Upper lobe of left lung (tissue), 6 donors: ENCODE measurements around the gene TBC1D4. TPM values are rescaled to one million over a fixed set of nuclear protein-coding genes. Genes with fewer than 3 reads are reported as not detected.
"Not testable (repeated sequence)": the region's sequence is repeated elsewhere in the genome, so short reads cannot be mapped to it uniquely, and the experiment has no call there.

Experiments
- ATAC-seq, 2 donors: fragments of 200-7000 bp; cut with Tn5 transposase; one replicate each; pipeline ENCODE4 v1.9.1; 2022; ENCODE audit warnings: mild to moderate bottlenecking in 2 of 2, moderate library complexity in 2 of 2; ENCODE audit not compliant: low FRiP score in 2 of 2
- DNase-seq, 2 donors: peaks; one replicate each; pipeline ENCODE4 v3.0.0-alpha.2; 2019 to 2020
- H3K27ac ChIP-seq, 4 donors: fragments of 200-600 bp; sonication (generic); one replicate each; pipeline ENCODE4 v1.5.1; 2016 to 2019
- H3K27me3 ChIP-seq, 4 donors: fragments of 200-600 bp; sonication (generic); one replicate each; pipeline ENCODE4 v1.5.1; 2017 to 2019
- H3K36me3 ChIP-seq, 4 donors: fragments of 200-600 bp; sonication (generic); one replicate each; pipeline ENCODE4 v1.5.1; 2016 to 2019
- H3K4me1 ChIP-seq, 4 donors: fragments of 200-600 bp; sonication (generic); one replicate each; pipeline ENCODE4 v1.5.1; 2018 to 2019
- H3K4me3 ChIP-seq, 4 donors: fragments of 200-600 bp; sonication (generic); one replicate each; pipeline ENCODE4 v1.5.1; 2017 to 2019; ENCODE audit warnings: mild to moderate bottlenecking in 2 of 4, moderate library complexity in 1 of 4
- H3K9me3 ChIP-seq, 4 donors: fragments of 200-600 bp; sonication (generic); one replicate each; pipeline ENCODE4 v1.5.1; 2018 to 2019
- EP300 ChIP-seq, 4 donors: sonication (generic); formaldehyde crosslinking; IDR thresholded peaks; one replicate each; pipeline ENCODE4 v1.5.1; 2017; ENCODE audit warnings: antibody characterized with exemption in 4 of 4, control low read depth in 2 of 4
- POLR2A ChIP-seq, 4 donors: fragments of 450-650 bp; IDR thresholded peaks; one replicate each; pipeline ENCODE4 v1.5.1; 2016 to 2017; ENCODE audit warnings: antibody characterized with exemption in 4 of 4, mild to moderate bottlenecking in 2 of 4
- POLR2AphosphoS5 ChIP-seq, 2 donors: sonication (generic); formaldehyde crosslinking; IDR thresholded peaks; one replicate each; pipeline ENCODE4 v1.5.1; 2017; ENCODE audit warnings: antibody characterized with exemption in 2 of 2
- WGBS, 2 donors: methylation state at CpG; one replicate each; pipeline ENCODE4 v1.1.5; 2017 to 2018; 5-methylcytosine and 5-hydroxymethylcytosine counted together
- total RNA-seq, 6 donors: library from RNA; depleted of rRNA in 4 of 6; stranded (reverse); fragments of >200 nt in 4 of 6; gene quantifications; one replicate each; pipeline versions ENCODE4 v1.1.0 to v1.2.1, GENCODE V29; 2016 to 2021
- TF ChIP-seq, protein P1 (sequence below), 6 experiments: fragments of 450-650 bp in 4 of 6; fragments of 200-600 bp in 2 of 6; sonication (generic) in 2 of 6; IDR thresholded peaks; one replicate each; pipeline ENCODE4 v1.5.1; 2016 to 2019; ENCODE audit warnings: antibody characterized with exemption in 6 of 6
- donor health status: DM: no; HTN: no; CAD: no; lungs with moderate emphysema.
- donor health status: DM: no; HTN: yes; CAD: no; lungs with severe emphysema.

Gene TBC1D4
- total RNA-seq, 6 donors from 2014 or later = 26.1 to 97.4 (median 30.7) TPM

DNA sequence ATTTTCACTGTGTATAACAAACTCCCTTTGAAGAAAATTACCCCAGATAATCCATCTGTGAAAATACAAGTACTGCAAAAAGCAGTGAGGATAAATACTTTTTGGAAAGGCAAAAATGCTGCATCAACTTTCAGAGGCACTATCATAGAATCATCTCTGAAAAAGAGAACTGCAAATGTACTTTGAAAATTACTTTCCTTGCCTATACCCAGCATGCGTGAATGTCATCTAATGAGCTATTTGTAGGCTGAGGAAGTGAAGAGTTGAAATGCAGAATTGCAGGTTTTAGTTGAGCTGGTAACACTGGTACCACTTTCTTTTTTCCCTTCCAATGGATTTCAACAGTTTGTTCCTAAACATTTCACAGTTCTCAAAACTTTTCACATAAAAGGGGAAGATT lies 196.7 kb downstream of the TBC1D4 start:
- H3K36me3 ChIP-seq = peaks cover 0 to 38% (median 8%) of the 10 kb centered on the region in 4 donors
- TF ChIP-seq, protein P1, sequence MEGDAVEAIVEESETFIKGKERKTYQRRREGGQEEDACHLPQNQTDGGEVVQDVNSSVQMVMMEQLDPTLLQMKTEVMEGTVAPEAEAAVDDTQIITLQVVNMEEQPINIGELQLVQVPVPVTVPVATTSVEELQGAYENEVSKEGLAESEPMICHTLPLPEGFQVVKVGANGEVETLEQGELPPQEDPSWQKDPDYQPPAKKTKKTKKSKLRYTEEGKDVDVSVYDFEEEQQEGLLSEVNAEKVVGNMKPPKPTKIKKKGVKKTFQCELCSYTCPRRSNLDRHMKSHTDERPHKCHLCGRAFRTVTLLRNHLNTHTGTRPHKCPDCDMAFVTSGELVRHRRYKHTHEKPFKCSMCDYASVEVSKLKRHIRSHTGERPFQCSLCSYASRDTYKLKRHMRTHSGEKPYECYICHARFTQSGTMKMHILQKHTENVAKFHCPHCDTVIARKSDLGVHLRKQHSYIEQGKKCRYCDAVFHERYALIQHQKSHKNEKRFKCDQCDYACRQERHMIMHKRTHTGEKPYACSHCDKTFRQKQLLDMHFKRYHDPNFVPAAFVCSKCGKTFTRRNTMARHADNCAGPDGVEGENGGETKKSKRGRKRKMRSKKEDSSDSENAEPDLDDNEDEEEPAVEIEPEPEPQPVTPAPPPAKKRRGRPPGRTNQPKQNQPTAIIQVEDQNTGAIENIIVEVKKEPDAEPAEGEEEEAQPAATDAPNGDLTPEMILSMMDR (IDR thresholded peaks at IDR 0.05) = no peak
- TF ChIP-seq POLR2A (IDR thresholded peaks at IDR 0.05) = no peak
- TF ChIP-seq POLR2AphosphoS5 (IDR thresholded peaks at IDR 0.05) = no peak
- TF ChIP-seq EP300 (IDR thresholded peaks at IDR 0.05) = no peak
- H3K9me3 ChIP-seq = peaks cover 0 to 5% (median 0%) of the 10 kb centered on the region in 4 donors

DNA sequence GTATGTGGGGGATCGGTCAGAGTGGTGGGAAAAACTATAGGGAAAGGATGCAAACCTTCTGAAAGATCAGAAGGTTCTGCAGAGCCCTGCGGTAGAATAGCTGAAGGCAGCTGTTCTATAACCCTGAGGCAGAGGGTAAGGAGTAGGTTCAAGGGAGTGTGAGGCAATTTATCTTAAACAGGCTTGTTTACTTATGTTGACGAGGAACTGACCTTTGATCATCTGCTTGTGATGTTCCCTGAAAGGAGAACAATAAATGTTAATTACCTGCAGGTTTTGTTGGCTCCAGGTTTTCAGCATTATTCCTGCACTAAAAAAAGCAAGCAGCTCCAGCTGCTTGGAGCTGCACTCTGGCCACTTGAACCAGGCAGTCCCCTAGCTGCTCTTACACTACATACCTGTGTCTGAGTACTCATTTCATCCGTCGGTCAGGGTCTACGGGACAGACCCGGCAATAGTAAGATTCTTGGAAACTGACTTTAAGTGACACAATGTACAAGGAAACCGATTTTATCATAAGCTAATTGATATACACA lies 202.1 kb downstream of the TBC1D4 start:
- no peak overlapping the region for H3K4me3 ChIP-seq
- H3K9me3 ChIP-seq = peaks cover 0 to 7% (median 0%) of the 10 kb centered on the region in 4 donors
- H3K4me1 ChIP-seq = no peaks in the 10 kb centered on the region
- no peak for ATAC-seq
- no peaks in the 10 kb centered on the region for H3K27me3 ChIP-seq
- H3K27ac ChIP-seq = no peak overlapping the region
- 93 to 94% methylated on average over 8 of the region's 8 CpGs for WGBS, 2 donors
- TF ChIP-seq, protein P1 (IDR thresholded peaks at IDR 0.05) = no peak
- TF ChIP-seq EP300 (IDR thresholded peaks at IDR 0.05) = no peak
- no peak for TF ChIP-seq POLR2A (IDR thresholded peaks at IDR 0.05)
- TF ChIP-seq POLR2AphosphoS5 (IDR thresholded peaks at IDR 0.05) = no peak
- peaks cover 0 to 6% (median 2%) of the 10 kb centered on the region in 4 donors for H3K36me3 ChIP-seq
- DNase-seq = no peak

More for the DNA sequence above, 196.7 kb downstream of the TBC1D4 start:
- Histone ChIP-seq H3K27ac (no peak overlapping the region), H3K27me3 (no peaks in the 10 kb centered on the region), H3K4me3 (no peak overlapping the region), H3K4me1 (no peaks in the 10 kb centered on the region)
- ATAC-seq = no peak
- DNase-seq = no peak
- 76 to 92% methylated on average over 1 of the region's 1 CpG for WGBS, 2 donors

DNA sequence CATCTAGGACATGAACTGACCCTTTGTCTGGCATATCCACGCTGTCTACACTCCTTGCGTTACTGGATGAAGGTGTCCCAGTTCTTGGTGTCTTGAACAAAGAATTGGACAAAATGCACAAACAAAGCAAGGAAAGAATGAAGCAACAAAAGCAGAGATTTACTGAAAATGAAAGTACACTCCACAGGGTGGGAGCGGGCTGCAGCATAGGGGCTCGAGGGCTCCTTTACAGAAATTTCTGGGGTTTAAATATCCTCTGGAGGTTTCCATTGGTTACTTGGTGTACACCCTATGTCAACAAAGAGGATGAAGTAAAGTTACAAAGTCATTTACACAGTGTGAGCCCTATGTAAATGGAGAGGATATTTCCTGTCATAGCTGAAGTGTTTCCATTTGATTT lies 208.3 kb downstream of the TBC1D4 start:
- H3K4me3 ChIP-seq, H3K27ac ChIP-seq: not testable (repeated sequence)

DNA sequence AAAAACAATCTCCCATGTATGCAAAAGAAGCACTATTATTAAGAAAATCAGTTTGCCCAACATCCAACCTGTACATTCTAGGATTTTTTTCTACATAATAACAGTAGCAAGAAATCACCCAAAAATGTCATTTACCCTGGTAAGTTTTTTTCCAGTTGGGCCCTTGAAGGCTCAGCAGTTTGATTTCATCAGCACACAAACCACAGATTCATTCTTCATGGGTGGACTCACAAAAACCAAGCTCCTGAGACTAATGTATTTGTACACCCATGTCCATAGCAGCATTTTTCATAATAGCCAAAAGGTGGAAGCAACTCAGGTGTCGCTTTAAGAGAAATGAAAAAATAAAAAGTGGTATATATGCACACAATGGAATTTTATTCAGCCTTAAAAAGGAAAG lies 210.1 kb downstream of the TBC1D4 start:
- Histone ChIP-seq H3K27me3 (no peaks in the 10 kb centered on the region), H3K27ac (no peak overlapping the region), H3K4me1 (no peaks in the 10 kb centered on the region), H3K36me3 (no peaks in the 10 kb centered on the region), H3K9me3 (peaks cover 0 to 4% (median 1%) of the 10 kb centered on the region in 4 donors), H3K4me3 (no peak overlapping the region)
- TF ChIP-seq POLR2AphosphoS5 (IDR thresholded peaks at IDR 0.05) = no peak
- no peak for TF ChIP-seq POLR2A (IDR thresholded peaks at IDR 0.05)
- DNase-seq (no peak), ATAC-seq (no peak)
- 96 to 100% methylated on average over 1 of the region's 1 CpG for WGBS, 2 donors

More for the DNA sequence above, 208.3 kb downstream of the TBC1D4 start:
- not testable (repeated sequence) for ATAC-seq, DNase-seq, H3K36me3 ChIP-seq, H3K27me3 ChIP-seq, H3K9me3 ChIP-seq, H3K4me1 ChIP-seq
- WGBS, 2 donors = 95 to 96% methylated on average over 4 of the region's 4 CpGs

DNA sequence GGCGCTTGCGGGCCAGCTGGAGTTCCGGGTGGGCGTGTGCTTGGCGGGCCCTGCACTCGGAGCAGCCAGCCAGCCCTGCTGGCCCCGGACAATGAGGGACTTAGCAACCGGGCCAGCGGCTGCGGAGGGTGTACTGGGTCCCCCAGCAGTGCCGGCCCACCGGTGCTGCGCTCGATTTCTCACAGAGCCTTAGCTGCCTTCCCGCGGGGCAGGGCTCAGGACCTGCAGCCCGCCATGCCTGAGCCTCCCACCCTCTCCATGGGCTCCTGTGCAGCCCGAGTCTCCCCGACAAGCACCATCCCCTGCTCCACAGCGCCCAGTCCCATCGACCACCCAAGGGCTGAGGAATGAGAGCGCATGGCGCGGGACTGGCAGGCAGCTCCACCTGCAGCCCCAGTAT lies 213.5 kb downstream of the TBC1D4 start:
- ATAC-seq, H3K36me3 ChIP-seq, H3K27ac ChIP-seq, H3K4me1 ChIP-seq, H3K27me3 ChIP-seq, H3K9me3 ChIP-seq, H3K4me3 ChIP-seq: not testable (repeated sequence)
- WGBS, 2 donors = 85 to 100% methylated on average over 4 to 12 of the region's 24 CpGs
- DNase-seq = peak in 1 of 2 donors; percentile 70

DNA sequence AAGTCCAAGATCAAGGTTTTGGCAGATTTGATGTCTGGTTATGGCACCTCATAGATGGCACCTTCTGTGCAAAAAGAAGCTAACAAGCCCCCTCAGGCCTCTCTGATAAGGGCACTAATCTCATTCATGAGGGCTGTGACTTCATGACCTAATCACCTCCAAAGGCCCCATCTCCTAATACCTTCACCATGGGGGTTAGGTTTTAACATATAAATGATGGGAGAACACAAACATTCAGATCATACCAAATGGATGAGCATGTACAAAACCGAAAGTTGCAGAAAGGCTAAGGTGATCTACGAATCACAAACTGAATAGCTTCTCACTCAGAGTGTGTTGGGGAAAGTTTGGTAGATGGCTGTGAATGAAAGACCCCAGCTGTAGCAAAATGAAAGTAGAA lies 217.4 kb downstream of the TBC1D4 start:
- DNase-seq (no peak), ATAC-seq (no peak)
- H3K9me3 ChIP-seq = no peaks in the 10 kb centered on the region
- H3K27me3 ChIP-seq = no peaks in the 10 kb centered on the region
- no peak overlapping the region for H3K4me3 ChIP-seq
- 81 to 85% methylated on average over 2 of the region's 2 CpGs for WGBS, 2 donors
- no peaks in the 10 kb centered on the region for H3K36me3 ChIP-seq
- no peak overlapping the region for H3K27ac ChIP-seq
- TF ChIP-seq POLR2A (IDR thresholded peaks at IDR 0.05) (no peak), POLR2AphosphoS5 (IDR thresholded peaks at IDR 0.05) (no peak), EP300 (IDR thresholded peaks at IDR 0.05) (no peak)
- TF ChIP-seq, protein P1 (IDR thresholded peaks at IDR 0.05) = no peak
- no peaks in the 10 kb centered on the region for H3K4me1 ChIP-seq
